ENCODE results near the gene TRAF1.

- TF ChIP-seq, protein P1, sequence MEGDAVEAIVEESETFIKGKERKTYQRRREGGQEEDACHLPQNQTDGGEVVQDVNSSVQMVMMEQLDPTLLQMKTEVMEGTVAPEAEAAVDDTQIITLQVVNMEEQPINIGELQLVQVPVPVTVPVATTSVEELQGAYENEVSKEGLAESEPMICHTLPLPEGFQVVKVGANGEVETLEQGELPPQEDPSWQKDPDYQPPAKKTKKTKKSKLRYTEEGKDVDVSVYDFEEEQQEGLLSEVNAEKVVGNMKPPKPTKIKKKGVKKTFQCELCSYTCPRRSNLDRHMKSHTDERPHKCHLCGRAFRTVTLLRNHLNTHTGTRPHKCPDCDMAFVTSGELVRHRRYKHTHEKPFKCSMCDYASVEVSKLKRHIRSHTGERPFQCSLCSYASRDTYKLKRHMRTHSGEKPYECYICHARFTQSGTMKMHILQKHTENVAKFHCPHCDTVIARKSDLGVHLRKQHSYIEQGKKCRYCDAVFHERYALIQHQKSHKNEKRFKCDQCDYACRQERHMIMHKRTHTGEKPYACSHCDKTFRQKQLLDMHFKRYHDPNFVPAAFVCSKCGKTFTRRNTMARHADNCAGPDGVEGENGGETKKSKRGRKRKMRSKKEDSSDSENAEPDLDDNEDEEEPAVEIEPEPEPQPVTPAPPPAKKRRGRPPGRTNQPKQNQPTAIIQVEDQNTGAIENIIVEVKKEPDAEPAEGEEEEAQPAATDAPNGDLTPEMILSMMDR (IDR thresholded peaks at IDR 0.05), result no peak
- no peak for TF ChIP-seq EZH2 (IDR thresholded peaks at IDR 0.05; ENCODE audit: borderline replicate concordance, insufficient read depth, low read depth, low read length, poor library complexity, severe bottlenecking)
Observed at GRCh38 chr9:120921661-120922181, 4.9 kb downstream of the TRAF1 start.

Data from B cell (primary cell).